HUDEP-2 (cell line): ENCODE results near the gene SYNGR3.
A peak's percentile ranks its signal among the peaks of the same experiment; 100 is the strongest.
"Not testable (repeated sequence)": the region's sequence is repeated elsewhere in the genome, so short reads cannot be mapped to it uniquely, and the experiment has no call there.

Source experiments
- DNase-seq, 76 experiments: peaks; one replicate each; lab custom pipeline; 2025; ENCODE audit not compliant: unreplicated experiment in 76 of 76; lab: John Stamatoyannopoulos, UW

The SYNGR3 gene

GRCh38 chr16:1959269-1960039 is 30.3 kb upstream of the SYNGR3 start, which contains the start of gene NDUFB10:
NDUFB10 (plus strand) TSS chr16:1959538; CDS start chr16:1959625, 87 bp downstream.
- peak in 72 of 76 experiments; percentile 50 to 93 (median 80) for DNase-seq

DNA sequence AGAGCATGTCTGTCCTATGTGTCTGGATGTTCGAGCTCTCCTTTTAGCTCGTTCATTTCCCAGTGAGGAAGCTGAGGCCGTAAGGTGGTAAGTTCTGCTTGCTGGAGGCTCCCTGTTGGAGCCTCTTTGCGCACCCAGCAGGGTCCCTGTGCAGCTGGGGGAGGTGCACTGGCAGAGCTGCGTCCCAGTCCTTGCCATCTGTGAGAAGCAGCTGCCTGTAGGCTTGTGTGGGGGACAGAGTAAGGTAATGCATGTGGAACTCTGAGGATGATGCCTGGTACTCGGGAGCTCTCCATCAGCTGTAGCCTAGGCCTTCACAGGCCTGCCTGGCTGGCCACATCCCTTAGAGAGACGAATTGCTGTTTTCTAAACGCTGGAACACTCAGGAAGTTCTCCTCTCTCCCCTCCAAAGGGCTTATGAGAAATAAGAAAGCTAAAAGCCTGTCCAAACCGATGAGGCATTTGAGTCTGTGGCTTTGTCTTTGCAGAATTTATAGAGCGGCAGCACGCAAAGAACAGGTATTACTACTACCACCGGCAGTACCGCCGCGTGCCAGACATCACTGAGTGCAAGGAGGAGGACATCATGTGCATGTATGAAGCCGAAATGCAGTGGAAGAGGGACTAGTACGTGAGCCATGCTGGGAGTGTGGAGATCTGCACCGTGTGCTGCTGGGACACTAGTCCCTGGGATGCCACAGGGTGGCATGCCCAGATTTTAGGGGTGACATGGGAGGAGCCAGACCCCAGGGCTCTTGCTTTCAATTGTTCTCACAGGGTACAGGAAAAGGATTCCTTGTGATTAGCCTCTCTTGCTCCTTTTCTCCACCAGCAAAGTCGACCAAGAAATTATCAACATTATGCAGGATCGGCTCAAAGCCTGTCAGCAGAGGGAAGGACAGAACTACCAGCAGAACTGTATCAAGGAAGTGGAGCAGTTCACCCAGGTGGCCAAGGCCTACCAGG is 28.8 kb upstream of the SYNGR3 start:
- peak in 61 of 76 experiments; percentile 20 to 79 (median 51) for DNase-seq

DNA sequence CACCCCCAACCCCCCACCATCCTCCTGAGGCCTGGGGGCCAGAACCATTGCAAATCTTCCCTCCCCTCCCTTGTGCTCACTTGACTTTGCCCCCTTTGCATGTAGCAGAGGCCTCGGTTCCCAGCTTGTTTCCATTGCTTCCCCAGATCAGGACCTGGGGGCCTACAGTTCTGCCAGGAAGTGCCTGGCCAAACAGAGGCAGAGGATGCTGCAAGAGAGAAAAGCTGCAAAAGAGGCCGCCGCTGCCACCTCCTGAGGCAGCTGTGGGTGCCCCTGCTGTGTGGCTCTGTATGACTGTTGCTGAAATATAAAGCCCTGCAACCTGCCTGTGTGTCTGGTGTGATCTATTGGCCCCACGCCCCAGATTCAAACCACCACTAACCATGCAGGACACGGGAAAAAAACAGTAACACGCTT is 28.1 kb upstream of the SYNGR3 start:
- DNase-seq: peak in 9 of 76 experiments; percentile 22 to 54 (median 51)

GRCh38 chr16:1962161-1963153 is 27.3 kb upstream of the SYNGR3 start:
- DNase-seq: not testable (repeated sequence)

- DNase-seq: peak in 24 of 76 experiments; percentile 22 to 84 (median 48)
Measured at GRCh38 chr16:1963806-1964505, 25.8 kb upstream of the SYNGR3 start.

DNA sequence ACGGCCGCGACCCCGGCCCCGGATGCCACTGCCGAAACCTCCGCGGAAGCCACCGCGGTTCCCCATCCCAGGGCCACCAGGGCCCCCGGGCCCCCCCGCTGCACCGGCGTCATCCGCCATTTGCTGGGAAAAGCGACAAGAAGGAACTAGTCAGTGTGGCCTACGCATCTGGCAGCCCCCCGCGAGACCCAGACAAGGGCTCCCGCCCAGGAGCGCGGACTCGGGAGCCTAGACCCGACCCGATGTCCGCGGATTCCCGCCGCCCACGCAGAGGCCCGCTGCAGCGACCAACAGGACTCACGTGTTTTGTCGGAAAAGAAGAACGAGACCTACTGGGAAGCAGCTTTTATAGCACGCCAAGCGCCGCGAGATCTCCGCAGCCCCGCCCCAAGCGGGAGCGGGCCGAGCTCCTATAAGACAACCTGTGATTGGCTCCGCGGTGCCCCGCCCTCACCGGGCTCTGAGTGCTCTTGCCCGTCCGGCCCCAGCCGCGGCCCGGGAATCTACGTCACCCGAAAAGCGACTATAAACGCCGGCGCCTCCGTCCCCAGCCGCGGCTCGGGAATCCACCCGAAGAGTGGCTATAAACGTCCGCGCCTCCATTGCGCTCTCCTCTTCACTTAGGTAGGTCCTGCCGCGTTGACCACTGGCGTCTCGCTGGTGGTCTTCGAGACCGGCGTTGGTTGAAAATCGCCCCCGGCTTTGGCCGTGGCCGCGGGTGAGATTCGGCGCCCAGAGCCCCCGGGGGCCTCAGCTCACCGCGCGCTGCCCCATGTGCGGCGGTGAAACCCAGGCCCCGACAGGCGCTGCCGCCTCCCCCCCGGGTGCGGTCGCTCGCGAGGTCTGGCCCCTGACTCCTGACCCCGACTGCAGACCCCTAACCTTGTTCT is 25.0 kb upstream of the SYNGR3 start, which contains the start of gene RPS2:
Gene RPS2, minus strand, starts transcription at position 321 of the 890 bp plus-strand sequence. Its CDS starts 201 bp downstream, at position 120.
- peak in 75 of 76 experiments; percentile 64 to 98 (median 96) for DNase-seq

DNA sequence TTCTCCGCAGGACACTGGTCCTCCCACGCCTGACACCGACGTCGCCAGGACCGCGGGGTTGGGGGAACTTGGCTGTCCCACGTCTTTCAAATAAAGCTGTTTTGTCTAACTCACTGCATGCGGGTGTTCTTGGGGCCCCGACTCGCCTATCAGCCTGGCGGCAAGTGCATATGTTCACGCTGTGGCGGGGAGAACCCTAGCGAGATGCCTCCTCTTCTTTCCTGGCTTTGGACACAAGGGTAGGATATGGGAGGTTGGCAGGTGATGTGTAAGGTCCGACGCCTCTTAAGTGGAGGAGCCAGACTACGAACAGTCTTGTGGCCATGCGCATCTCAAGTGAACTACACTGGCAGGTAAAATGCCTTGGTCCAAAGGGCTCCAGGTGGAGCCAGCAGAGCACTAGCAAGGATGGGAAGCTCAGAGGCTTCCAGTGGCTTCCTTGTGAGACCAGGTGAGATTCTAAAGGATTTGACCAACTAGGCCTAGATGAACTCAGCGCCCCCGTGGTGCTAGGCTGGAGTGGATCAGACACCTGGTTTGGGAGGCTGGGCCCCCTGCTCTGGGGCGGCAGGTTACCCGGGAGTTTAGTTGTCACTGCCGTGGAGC is 24.3 kb upstream of the SYNGR3 start:
- DNase-seq: no peak

DNA sequence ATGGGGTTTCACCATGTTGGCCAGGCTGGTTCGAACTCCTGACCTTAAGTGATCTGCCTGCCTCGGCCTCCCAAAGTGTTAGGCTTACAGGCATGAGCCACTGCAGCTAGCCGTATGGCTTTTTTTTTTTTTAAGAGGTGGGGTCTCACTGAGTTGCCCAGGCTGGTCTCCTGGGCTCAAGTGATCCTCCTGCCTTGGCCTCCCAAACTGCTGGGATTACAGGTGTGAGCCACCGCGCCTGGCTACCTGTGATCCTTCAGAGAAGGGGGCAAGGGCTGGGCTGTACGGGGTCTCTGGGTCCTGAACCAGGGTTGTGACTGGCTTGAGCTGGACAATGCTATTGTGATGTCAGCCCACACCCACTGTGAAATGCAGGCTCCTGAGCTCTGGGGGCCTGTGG is 23.3 kb upstream of the SYNGR3 start, which contains the start of gene RNF151:
Gene RNF151, plus strand, starts transcription at position 397 of the 400 bp plus-strand sequence. CDS start 26 bp downstream, outside the sequence.
- DNase-seq: no peak

GRCh38 chr16:1968146-1968953 is 21.4 kb upstream of the SYNGR3 start:
- no peak for DNase-seq

DNA sequence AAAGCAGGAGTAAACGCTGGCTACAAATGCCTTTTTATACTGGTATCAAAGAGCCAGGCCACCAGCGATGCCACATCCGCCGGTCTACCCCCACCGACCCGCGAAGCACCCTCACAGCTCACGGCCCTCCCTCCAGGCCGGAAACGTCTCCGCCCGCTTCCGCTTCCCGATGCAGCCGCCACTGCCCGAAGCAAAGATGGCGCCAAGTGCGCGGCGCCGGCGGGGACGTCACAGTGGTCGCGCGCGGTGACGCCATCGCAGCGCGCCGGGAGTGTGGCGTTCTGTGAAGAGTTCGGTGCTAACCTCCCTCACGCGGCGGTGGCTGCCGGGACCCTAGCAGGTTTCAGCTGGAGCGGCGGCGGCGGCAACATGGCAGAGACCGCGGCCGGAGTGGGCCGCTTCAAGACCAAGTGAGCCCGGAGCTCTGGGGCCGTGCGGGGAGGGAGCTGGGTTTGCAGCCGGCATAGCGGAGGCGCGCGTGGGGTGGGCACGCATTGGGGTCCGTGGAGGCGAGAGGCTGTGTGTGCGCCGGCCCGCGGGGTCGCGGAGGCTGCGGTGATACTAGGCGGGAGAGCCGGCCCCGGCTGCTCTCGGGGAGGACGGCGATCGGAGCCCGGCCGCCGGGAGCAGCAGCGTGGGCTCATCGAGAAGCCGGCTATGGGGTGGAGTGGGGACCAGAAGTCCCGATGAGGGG is 17.8 kb upstream of the SYNGR3 start, which contains the start of gene TBL3:
Gene TBL3, plus strand, starts transcription at position 258 of the 694 bp plus-strand sequence. Its CDS starts 112 bp downstream, at position 370.
- DNase-seq: peak in 73 of 76 experiments; percentile 51 to 94 (median 86)

DNA sequence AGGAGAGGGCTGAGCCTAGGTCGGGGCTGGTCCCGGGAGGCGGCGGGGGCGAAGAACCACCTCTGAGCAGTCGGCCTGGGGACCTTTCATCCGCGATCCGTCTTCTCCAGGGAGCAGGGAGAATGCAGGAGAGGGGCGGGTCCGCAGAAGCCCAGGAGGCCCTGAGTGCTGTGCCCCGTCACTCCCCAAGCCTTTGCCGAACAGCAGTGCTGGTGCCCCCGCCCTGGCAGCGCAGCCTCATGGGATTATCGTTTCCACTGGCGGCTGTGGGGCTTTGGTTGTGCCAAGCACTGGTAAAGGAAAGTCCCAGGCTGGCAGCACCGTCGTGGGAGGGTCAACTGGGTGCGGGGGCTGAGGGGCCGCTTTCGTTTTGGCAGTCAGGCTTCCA is 17.3 kb upstream of the SYNGR3 start:
- DNase-seq: peak in 32 of 76 experiments; percentile 10 to 61 (median 31)

DNA sequence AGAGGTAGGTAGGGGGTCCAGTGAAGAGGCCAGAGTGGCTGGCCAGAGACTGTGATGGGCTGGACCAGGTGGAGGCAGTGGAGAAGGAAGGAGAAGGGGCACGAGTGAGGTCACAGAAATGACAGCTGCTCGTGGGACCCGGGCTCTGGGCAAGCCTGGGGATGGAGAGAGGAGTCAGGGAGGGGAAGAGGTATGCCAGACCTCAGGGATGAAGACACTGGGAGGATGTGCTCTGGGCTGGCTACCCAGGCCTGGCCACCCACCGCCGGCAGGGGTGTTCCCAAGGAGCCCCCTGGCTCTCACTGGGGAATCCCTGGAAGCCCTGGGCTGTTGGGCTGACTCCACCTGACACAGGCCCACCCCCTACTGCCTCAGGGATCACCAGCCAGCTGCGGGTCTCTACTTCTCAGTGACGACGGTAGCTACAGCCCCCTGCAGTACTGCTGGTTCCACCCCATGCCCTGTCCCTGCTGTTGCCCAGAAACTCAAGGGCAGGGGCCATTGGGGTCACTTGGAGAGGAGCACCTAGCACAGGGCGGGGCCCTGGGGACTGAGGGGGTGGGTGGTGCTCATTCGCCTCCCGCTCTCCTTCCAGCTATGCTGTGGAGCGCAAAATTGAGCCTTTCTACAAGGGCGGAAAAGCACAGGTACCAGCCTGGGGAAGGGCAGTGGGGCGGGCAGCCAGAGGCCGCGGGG is 16.2 kb upstream of the SYNGR3 start:
- no peak for DNase-seq

DNA sequence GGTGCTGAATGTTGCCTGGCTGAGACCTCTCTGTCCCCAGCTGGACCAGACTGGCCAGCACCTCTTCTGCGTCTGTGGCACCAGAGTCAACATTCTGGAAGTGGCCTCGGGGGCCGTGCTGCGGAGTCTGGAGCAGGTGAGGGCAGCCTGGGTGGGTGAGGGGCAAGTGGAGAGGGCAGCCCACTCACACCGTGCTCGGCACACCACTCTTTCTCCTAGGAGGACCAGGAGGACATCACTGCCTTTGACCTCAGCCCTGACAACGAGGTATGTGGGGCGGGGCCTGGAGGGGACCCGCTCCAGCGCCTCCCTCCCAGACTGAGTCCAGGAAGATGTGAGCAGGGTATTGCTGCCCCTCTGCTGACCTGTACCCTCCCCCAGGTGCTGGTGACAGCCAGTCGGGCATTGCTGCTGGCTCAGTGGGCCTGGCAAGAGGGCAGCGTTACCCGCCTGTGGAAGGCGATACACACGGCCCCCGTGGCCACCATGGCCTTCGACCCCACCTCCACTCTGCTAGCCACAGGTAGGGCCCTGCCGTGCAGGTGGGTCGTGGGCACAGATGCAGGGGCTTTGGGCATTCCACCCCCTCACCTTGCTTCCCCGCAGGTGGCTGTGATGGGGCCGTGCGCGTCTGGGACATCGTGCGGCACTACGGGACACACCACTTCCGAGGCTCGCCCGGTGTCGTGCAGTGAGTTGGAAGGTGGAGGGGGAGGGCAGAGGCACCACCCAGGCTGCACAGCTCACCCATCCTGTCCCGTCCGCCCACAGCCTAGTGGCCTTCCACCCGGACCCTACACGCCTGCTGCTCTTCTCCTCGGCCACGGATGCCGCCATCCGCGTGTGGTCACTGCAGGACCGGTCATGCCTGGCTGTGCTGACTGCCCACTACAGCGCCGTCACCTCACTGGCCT is 15.4 kb upstream of the SYNGR3 start:
- DNase-seq: no peak

DNA sequence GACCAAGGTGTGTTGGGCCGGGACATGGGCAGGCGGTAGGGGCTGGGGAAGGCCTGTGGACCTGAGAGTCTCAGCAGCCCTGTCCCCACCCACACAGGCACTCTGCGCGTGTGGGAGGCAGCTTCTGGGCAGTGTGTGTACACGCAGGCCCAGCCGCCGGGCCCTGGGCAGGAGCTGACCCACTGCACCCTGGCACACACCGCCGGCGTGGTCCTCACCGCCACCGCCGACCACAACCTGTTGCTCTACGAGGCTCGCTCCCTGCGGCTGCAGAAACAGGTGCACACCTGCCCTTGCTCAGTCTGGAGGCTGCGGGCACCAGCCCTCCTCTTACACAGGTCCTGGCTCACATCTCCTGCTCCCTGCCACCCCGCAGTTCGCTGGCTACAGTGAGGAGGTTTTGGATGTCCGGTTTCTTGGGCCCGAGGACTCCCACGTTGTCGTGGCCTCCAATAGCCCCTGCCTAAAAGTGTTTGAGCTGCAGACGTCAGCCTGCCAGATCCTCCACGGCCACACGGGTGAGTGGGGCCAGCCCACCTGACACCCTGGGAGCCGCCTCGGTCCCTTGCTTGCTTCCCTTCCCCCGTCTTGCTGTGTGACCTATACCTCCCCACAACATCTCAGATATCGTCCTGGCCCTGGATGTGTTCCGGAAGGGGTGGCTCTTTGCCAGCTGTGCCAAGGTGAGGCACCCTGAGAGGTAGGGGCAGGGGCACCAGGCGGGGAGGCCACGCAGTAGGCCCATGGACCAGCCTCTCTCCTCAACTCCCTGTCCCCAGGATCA is 14.1 kb upstream of the SYNGR3 start:
- no peak for DNase-seq
